Measurements from ENCODE around the gene SRRM3. TPM values are rescaled to one million over a fixed set of nuclear protein-coding genes. Genes with fewer than 3 reads are reported as not detected.

Gene SRRM3
- total and polyA plus RNA-seq, 9 donors, result 0.31 to 0.79 (median 0.49) TPM

Other genes starting within 250 kb of the SRRM3 start
- gene TMEM120A, start 207.3 kb upstream of the SRRM3 start, total RNA-seq, result 11.1 TPM
- 10 to 100 TPM; 32.3 to 62.6 (median 41.8) TPM for gene TMEM120A, start 207.3 kb upstream of the SRRM3 start, polyA plus RNA-seq (ENCODE audit: insufficient read depth in 1 of 8, insufficient read length in 8 of 8, low replicate concordance in 1 of 8)
- 17.9 TPM for gene STYXL1, start 153.9 kb upstream of the SRRM3 start, total RNA-seq
- 10 to 100 TPM; 15.2 to 29.7 (median 21.8) TPM for gene STYXL1, start 153.9 kb upstream of the SRRM3 start, polyA plus RNA-seq (ENCODE audit: insufficient read depth in 1 of 8, insufficient read length in 8 of 8, low replicate concordance in 1 of 8)
- gene MDH2, start 153.8 kb upstream of the SRRM3 start, total RNA-seq, result 59.8 TPM
- gene MDH2, start 153.8 kb upstream of the SRRM3 start, polyA plus RNA-seq (ENCODE audit: insufficient read depth in 1 of 8, insufficient read length in 8 of 8, low replicate concordance in 1 of 8), result 100 to 1,000 TPM; 194 to 272 (median 248) TPM
- 188 TPM for gene HSPB1, start 100.8 kb downstream of the SRRM3 start, total RNA-seq
- gene HSPB1, start 100.8 kb downstream of the SRRM3 start, polyA plus RNA-seq (ENCODE audit: insufficient read depth in 1 of 8, insufficient read length in 8 of 8, low replicate concordance in 1 of 8), result 1,000 to 10,000 TPM; 1,028 to 2,022 (median 1,528) TPM
- gene YWHAG, start 157.1 kb downstream of the SRRM3 start, total RNA-seq, result 35.9 TPM
- gene YWHAG, start 157.1 kb downstream of the SRRM3 start, polyA plus RNA-seq (ENCODE audit: insufficient read depth in 1 of 8, insufficient read length in 8 of 8, low replicate concordance in 1 of 8), result 100 to 1,000 TPM; 129 to 187 (median 171) TPM
- 0.84 TPM for gene SSC4D, start 207.8 kb downstream of the SRRM3 start, total RNA-seq
- gene SSC4D, start 207.8 kb downstream of the SRRM3 start, polyA plus RNA-seq (ENCODE audit: insufficient read depth in 1 of 8, insufficient read length in 8 of 8, low replicate concordance in 1 of 8), result 1 to 10 TPM in 3 of 8 donors, under 1 TPM in 5; 0.61 to 1.7 (median 0.93) TPM
- gene ZP3, start 223.1 kb downstream of the SRRM3 start, total RNA-seq, result 0.49 TPM
- gene ZP3, start 223.1 kb downstream of the SRRM3 start, polyA plus RNA-seq (ENCODE audit: insufficient read depth in 1 of 8, insufficient read length in 8 of 8, low replicate concordance in 1 of 8), result 10 to 100 TPM in 1 of 8 donors, 1 to 10 TPM in 6, under 1 TPM in 1; 0.77 to 15.0 (median 1.6) TPM

All from muscle of leg (tissue), 9 donors.